Measurements from ENCODE around the gene TPGS2.

GRCh38 chr18:36777566-36777965 lies 51.2 kb downstream of the TPGS2 start:
- no peak for TF ChIP-seq CTCF (conservative IDR thresholded peaks at IDR 0.05 in 1 of 2, IDR thresholded peaks at IDR 0.05 in 1 of 2; ENCODE audit: extremely low read depth in 1 of 2, insufficient read depth in 1 of 2, low read depth in 1 of 2, low read length in 2 of 2)
- TF ChIP-seq EZH2 (IDR thresholded peaks at IDR 0.05; ENCODE audit: borderline replicate concordance, low read length) = no peak
